ENCODE measurements around the gene ANKRD10.

Gene ANKRD10

GRCh38 chr13:110963554-110963970 lies 48.7 kb upstream of the ANKRD10 start:
- TF ChIP-seq GLIS3 (CRISPR knock-in tag; IDR thresholded peaks at IDR 0.05), result no peak
- no peak for TF ChIP-seq TOX (CRISPR knock-in tag; IDR thresholded peaks at IDR 0.05; ENCODE audit: borderline replicate concordance)
- no peak for TF ChIP-seq ZNF70 (CRISPR knock-in tag; IDR thresholded peaks at IDR 0.05)
- no peak for TF ChIP-seq ESRRG (CRISPR knock-in tag; IDR thresholded peaks at IDR 0.05)
- TF ChIP-seq ISL1 (CRISPR knock-in tag; IDR thresholded peaks at IDR 0.05), result no peak
- TF ChIP-seq ZC3H10 (CRISPR knock-in tag; IDR thresholded peaks at IDR 0.05), result no peak
- TF ChIP-seq ARNTL (CRISPR knock-in tag; IDR thresholded peaks at IDR 0.05; ENCODE audit: borderline replicate concordance, low read depth), result no peak
- TF ChIP-seq POU6F1 (CRISPR knock-in tag; IDR thresholded peaks at IDR 0.05; ENCODE audit: borderline replicate concordance, low read depth), result no peak
- no peak for TF ChIP-seq ZFP3 (CRISPR knock-in tag; IDR thresholded peaks at IDR 0.05)
- no peak for TF ChIP-seq CSRNP3 (CRISPR knock-in tag; IDR thresholded peaks at IDR 0.05)
- no peak for TF ChIP-seq SNAI2 (CRISPR knock-in tag; IDR thresholded peaks at IDR 0.05)
- no peak for ATAC-seq

- TF ChIP-seq ZFP30 (CRISPR knock-in tag; IDR thresholded peaks at IDR 0.05), result no peak
- TF ChIP-seq TCF4 (CRISPR knock-in tag; IDR thresholded peaks at IDR 0.05; ENCODE audit: borderline replicate concordance), result no peak
- no peak for TF ChIP-seq GLIS3 (CRISPR knock-in tag; IDR thresholded peaks at IDR 0.05)
- TF ChIP-seq PPARA (CRISPR knock-in tag; IDR thresholded peaks at IDR 0.05; ENCODE audit: borderline replicate concordance), result no peak
- no peak for TF ChIP-seq CREB5 (CRISPR knock-in tag; IDR thresholded peaks at IDR 0.05; ENCODE audit: low read depth)
- TF ChIP-seq ZC3H10 (CRISPR knock-in tag; IDR thresholded peaks at IDR 0.05), result no peak
- no peak for TF ChIP-seq ZNF70 (CRISPR knock-in tag; IDR thresholded peaks at IDR 0.05)
- TF ChIP-seq TSHZ2 (CRISPR knock-in tag; IDR thresholded peaks at IDR 0.05), result no peak
- no peak for ATAC-seq
Measured at GRCh38 chr13:110961959-110962358, 47.1 kb upstream of the ANKRD10 start.

- no peak for ATAC-seq
- TF ChIP-seq ARNTL (CRISPR knock-in tag; IDR thresholded peaks at IDR 0.05; ENCODE audit: borderline replicate concordance, low read depth) (no peak), ZNF70 (CRISPR knock-in tag; IDR thresholded peaks at IDR 0.05) (no peak), CSDC2 (CRISPR knock-in tag; IDR thresholded peaks at IDR 0.05) (no peak), OSR1 (CRISPR knock-in tag; IDR thresholded peaks at IDR 0.05) (no peak)
Measured at GRCh38 chr13:110960204-110960603, 45.3 kb upstream of the ANKRD10 start.

- no peak for ATAC-seq
- TF ChIP-seq TCF4 (CRISPR knock-in tag; IDR thresholded peaks at IDR 0.05; ENCODE audit: borderline replicate concordance) (no peak), CSDC2 (CRISPR knock-in tag; IDR thresholded peaks at IDR 0.05) (no peak), TSHZ2 (CRISPR knock-in tag; IDR thresholded peaks at IDR 0.05) (no peak), POU6F1 (CRISPR knock-in tag; IDR thresholded peaks at IDR 0.05; ENCODE audit: borderline replicate concordance, low read depth) (no peak), OSR1 (CRISPR knock-in tag; IDR thresholded peaks at IDR 0.05) (no peak), ZNF8 (CRISPR knock-in tag; IDR thresholded peaks at IDR 0.05) (no peak), RARB (CRISPR knock-in tag; IDR thresholded peaks at IDR 0.05) (no peak), ZNF70 (CRISPR knock-in tag; IDR thresholded peaks at IDR 0.05) (no peak), ARNTL (CRISPR knock-in tag; IDR thresholded peaks at IDR 0.05; ENCODE audit: borderline replicate concordance, low read depth) (no peak), BACH2 (CRISPR knock-in tag; IDR thresholded peaks at IDR 0.05; ENCODE audit: borderline replicate concordance) (no peak), SNAI2 (CRISPR knock-in tag; IDR thresholded peaks at IDR 0.05) (no peak), CREB5 (CRISPR knock-in tag; IDR thresholded peaks at IDR 0.05; ENCODE audit: low read depth) (no peak), ZNF565 (CRISPR knock-in tag; conservative IDR thresholded peaks at IDR 0.05; ENCODE audit: low read depth) (no peak), ESRRG (CRISPR knock-in tag; IDR thresholded peaks at IDR 0.05) (no peak)
Measured at GRCh38 chr13:110957931-110958330, 43.1 kb upstream of the ANKRD10 start.

Data from SK-N-SH treated with all-trans-retinoic acid at 6 μM for 48 hours (cell line).